A673 (cell line): Measurements from ENCODE around the gene ZNF600.

Experiments
- EZH2 ChIP-seq: fragments of 200-600 bp; sonication (generic); IDR thresholded peaks from 2 replicates; pipeline ENCODE4 v1.6.1; 2017; ENCODE audit warnings: borderline replicate concordance, low read depth, mild to moderate bottlenecking, mixed read lengths, antibody characterized with exemption, low read length; ENCODE audit not compliant: poor library complexity, severe bottlenecking
- TF ChIP-seq, protein P1 (sequence below): fragments of 300-800, 200-600 bp; sonication (generic); conservative IDR thresholded peaks from 2 replicates; pipeline ENCODE4 v1.5.1; 2017; ENCODE audit warnings: low read depth, mild to moderate bottlenecking, antibody characterized with exemption, low read length, moderate library complexity, mixed read lengths

DNA sequence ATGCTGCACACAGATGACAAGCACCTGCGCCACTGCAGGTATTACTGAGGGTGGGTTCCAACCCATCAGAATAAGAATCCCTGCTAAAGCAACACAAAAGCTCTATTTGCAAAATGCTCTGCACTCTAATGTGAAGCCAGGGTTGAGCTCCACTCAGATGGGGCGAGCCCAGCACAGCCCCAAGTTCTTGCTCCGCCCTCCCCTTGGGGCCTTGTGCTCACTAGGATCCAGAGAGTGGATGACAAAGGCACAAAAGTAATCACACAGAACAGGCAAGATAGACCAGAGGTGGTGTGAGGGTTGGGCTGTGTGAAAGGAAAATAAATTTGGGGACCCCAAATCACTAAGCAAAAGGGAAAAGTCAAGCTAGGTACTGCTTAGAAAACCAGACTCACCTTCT is 43.5 kb downstream of the ZNF600 start:
- TF ChIP-seq, protein P1, sequence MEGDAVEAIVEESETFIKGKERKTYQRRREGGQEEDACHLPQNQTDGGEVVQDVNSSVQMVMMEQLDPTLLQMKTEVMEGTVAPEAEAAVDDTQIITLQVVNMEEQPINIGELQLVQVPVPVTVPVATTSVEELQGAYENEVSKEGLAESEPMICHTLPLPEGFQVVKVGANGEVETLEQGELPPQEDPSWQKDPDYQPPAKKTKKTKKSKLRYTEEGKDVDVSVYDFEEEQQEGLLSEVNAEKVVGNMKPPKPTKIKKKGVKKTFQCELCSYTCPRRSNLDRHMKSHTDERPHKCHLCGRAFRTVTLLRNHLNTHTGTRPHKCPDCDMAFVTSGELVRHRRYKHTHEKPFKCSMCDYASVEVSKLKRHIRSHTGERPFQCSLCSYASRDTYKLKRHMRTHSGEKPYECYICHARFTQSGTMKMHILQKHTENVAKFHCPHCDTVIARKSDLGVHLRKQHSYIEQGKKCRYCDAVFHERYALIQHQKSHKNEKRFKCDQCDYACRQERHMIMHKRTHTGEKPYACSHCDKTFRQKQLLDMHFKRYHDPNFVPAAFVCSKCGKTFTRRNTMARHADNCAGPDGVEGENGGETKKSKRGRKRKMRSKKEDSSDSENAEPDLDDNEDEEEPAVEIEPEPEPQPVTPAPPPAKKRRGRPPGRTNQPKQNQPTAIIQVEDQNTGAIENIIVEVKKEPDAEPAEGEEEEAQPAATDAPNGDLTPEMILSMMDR, result no peak
- no peak for TF ChIP-seq EZH2
